GM19324 (cell line): ENCODE data around the gene CNST.
A peak's percentile ranks its signal among the peaks of the same experiment; 100 is the strongest.
"Not testable (repeated sequence)": the region's sequence is repeated elsewhere in the genome, so short reads cannot be mapped to it uniquely, and the experiment has no call there.

Experiments used
- ATAC-seq: cut with Tn5 transposase; IDR thresholded peaks from one replicate; pipeline ENCODE4 v1.9.1; 2021; ENCODE audit warnings: mild to moderate bottlenecking, moderate library complexity; ENCODE audit not compliant: unreplicated experiment, low FRiP score

Gene CNST

DNA sequence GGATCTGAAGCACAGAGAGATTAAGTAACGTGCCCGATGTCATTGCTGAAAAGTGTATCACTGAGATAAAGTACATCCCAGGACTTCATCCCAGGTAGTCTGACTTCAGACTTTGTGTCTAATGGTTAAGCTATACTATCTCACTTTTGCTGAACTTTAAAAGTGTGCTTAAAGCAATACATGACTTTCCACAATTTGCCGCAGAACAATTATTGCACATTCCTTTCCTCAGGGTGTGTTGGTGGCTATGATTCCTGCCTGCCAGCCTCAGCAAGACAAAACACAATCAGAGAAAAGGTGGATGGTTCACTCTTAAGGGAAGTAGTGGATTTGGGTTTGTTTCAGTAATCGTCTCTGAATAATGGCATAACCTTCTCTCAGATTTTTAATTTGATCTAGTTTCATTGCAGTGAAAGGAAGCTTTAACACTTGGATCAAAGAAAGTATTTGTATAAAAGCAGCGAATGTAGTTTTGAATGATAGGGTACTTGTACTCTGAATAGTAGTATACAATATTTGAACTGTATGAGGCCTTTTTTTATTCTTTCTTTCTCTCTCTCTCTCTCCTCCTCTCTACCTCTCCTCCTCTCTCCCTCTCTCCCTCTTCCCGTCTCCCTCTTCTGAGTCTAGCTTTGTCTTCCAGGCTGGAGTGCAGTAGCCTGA, 47.0 kb downstream of the CNST start:
- no peak for ATAC-seq

DNA sequence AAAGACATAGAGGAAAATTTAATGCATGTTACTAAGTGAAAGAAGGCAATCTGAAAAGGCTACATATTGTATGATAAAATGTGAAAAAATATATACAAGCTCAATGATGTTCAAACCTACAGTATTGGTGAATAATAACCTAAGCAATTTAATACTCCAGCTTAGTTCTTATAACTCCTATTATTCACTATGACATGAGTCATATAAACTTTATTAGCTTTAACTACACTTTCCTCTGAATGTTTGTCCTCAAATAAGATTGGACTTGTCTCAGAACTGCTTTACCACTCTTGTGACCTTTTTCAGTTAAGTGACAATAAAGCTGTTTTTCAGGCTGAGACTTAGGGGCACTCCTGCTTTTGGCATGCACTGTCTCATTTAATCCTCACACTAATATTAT, 50.9 kb downstream of the CNST start:
- no peak for ATAC-seq

DNA sequence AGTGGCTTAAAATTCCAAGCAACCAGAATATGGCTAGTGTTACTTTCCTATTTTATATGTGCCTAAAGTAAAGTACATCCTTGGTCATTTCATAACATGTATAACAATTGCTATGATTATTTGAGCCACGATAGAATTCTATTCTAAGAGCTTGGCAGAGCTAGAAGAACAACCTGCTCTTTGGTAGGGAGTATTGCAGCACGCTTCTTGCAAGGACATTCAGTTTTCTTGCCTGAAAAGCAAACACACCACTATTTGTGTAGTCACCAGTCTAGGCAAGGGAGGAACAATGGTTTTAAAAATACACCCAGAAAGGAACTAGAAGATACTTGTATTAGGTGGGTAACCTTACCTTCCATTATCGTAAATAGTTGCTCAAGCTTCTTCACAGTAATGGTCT, 51.5 kb downstream of the CNST start:
- no peak for ATAC-seq

DNA sequence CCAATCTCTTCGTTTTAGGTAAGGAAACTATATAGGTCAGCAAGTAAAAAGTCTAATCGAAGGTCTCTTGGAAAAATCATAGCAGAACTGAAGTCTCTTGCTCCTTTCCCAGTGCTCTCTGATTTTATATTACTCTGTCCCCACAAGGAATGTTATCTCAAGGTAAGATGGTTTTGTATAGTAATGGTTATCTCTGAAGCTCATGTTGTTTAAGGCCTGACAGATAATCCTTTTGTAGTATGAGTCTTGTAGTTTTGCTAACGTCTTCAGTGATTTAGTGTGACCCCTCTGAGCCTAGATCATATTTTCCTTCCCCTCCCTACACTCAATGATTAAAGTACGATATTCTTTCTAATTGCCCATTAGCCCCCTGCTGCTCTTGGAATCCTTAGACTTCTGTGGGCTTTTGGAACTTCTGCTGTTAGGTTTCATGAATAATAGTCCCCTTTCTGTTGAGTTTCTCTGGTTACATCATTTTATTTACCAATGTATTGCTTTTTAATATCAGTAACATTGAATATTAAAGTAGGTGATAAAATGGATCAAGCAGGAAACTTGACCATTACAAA, 52.1 kb downstream of the CNST start:
- ATAC-seq: no peak

DNA sequence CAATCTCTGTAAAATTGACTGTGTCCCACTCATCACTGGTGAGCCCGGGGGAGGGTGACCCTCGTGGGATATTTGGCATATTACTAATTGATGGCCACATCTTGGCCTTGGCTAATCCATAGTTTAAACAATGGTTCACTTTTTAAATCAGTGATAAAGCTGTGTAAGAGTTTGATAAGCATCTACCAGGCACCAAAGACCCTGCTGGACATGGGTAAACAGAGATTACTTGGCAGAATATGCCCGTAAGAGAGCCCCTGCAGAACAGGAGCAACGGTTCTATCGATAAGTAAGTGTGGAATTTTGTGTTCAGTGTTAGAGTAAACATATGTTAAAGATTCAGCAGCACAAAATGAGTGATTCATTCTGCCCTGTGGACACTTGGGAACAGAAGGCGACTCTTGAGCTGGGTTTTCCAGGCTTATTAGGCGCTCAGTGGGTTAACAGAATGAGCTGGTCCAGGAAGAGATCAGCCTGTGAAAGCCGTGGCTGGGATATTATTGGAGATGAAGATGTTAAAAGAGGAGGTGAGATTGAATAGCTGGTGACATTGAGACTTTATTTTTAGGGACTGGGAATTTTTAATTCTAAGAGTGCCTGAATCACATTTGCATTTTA, 55.9 kb downstream of the CNST start:
- no peak for ATAC-seq

DNA sequence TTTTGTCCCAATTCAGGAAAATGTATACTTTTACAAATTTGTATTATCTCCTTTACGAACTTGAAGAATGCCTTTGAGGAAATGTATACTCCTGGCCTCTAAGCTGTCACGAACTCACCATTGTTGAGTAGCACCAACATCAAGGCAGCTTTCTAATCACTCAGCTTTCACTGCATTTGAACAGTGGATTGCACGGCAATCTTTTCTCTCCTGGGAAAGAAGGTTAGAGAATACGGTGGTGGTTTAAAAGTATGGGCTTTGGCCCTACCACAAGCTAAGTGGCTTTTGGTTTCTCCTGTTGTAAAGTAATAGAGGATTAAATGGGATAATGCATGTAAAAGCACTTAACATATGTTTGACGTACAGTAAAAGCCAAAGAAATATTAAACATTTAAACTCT, 57.8 kb downstream of the CNST start:
- ATAC-seq: no peak

DNA sequence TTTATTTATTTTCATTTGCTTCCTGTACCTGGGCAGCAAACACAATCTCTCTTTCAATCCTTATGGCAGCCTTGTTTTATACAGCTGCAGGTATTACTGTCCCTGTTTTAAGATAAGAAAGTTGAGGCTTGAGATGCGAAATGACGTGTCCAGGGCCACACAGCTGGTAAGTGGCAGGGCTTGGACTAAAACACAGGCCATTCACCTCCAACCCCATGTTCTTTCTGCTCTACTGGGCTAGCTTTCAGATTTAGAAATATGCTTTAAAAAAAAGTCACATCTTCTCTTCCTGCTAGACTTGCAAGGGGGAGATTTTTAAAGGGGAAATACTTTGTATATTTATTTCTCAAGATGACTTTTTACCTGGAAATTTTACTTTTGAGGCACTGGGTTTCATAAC, 62.8 kb downstream of the CNST start:
- peak; percentile 77 for ATAC-seq

DNA sequence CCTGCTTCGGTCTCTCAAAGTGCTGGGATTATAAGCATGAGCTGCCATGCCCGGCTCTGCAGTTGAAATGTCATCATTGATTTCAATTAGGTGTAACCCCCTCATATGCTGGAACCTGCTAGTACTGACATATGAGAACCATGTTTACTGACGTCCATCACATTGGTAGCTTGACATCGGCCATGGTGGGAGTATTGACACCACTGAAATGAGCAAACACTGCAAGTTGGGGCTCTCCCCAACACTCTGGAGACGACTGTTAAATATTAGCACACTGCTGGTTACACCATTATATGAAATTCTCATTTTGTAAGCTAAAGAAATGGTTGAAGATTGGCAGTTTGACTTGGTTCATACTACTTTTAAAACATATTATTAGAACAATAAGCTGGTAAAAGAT, 63.7 kb downstream of the CNST start:
- ATAC-seq: no peak

DNA sequence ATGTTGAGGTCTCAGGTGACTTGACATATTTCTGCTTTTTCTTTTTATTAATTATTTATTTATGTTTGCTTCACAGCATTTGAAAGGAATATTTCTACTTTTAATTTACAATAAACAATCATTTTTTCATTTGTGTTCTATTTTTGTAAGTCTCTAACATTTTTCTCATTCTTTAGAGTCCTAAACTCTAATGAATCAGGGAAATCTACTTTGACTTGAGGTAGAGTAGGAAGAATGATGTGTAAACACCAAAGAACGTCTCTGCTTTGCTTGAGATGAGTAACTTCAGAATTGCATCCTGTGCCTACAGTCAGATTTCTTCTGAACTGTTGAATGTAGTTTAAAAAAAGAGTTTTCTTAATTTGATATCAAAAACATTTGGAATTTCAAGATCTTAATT, 65.2 kb downstream of the CNST start:
- no peak for ATAC-seq

DNA sequence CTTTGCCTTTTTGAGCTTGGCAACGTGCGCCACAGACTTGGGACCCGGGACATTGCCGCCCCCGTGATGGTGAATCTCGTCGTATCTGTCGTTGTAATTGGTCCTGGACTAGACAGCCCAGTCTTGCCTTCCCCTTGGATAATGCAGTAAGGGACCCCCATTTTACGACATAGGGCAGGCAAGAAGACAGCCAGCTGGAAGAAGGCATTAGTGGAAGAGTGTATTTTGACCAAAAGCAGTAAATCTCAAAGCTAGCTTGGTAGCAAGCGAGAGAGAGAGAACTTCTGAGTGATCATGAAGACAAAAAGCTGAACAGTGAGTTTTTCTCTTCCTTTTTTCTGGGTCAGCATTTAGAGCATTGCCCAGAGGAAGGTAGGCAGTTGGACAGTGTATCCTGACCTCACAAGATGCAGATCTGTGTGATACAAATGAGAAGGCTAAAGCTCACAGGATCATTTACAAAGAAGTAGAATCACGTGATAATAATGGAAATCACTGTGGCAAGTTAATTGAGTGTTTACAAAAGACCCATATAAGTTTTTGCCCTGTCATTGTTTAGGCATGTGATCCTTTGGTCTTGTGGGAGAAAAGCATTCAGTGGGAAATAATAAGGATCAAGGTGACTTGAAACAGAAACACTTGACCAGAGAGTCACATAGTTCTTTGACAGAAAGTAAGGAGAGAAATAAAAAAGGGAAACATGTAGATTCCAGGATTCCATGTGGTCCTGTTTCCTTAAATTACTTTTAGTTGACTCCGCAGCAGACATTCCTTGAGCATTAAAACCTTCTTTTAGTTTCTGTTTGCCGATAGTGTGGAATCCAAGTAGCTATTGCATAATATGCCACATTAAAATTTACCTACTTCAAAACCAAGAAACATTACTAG, 66.3 kb downstream of the CNST start:
- no peak for ATAC-seq

DNA sequence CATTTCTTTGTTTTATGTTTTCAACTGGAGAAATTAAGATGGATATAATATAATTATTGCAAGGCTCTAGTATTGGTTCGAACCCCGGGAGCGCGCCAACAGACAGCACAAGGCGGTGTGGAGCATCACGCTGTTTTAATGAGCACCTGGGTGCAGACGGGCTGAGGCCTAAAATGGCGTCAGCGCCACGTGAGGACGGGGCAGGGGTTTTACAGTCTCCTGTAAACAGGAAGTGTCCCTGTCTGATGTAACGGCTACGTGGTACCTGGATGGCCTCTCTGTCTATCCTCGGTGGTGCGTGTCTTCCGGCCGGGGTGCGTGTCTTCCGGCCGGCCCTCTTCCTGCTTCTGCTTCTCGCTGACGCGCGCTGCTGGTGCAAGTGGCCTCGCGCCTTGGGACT, 68.4 kb downstream of the CNST start:
- not testable (repeated sequence) for ATAC-seq

DNA sequence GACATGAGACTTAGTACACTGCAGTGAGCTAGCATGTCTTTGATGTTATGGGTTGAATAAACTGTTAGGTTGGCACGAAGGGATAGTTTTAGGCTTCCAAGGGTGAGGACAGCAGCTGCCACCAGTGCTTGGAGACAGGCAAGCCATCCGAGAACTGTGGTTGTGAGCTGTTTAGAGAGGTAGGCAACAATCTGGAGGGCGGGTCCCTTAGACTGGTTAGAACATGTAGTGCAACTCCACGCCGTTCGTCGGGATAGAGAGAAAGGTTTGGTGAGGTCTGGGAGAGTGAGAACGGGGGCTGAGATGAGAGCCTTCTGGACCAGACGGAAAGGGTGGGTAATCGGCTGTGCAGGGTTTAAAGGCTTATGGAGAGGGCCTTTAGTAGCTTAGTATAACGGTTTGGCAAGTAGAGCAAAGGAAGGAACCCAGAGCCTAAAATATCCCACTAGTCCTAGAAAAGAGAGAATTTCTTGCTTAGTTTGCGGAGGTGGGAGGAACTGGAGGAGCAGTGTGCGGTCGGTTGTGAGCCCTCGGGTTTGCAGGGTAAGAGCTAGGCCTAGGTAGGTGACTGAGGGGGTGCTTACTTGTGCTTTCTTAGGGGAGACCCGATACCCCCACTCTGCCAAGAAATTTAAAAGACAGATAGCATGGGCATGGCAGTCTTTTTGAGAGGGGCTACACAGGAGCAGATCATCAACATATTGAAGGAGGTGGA, 72.8 kb downstream of the CNST start:
- no peak for ATAC-seq

DNA sequence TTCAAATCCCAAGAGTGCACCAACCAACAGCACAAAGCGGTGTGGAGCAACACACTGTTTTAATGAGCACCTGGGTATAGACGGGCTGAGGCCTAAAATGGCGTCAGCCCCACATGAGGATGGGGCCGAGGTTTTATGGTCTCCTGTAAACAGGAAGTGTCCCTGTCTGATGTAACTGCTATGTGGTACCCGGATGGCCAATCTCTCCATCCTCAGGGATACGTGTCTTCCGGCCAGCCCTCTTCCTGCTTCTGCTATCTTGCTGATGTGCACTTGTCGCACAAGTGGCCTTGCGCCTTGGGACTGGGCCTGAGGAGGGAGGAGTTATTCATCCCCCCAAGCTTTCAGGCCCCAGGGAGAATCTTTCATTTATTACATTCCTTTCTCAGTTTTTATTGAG, 73.5 kb downstream of the CNST start:
- ATAC-seq: no peak

DNA sequence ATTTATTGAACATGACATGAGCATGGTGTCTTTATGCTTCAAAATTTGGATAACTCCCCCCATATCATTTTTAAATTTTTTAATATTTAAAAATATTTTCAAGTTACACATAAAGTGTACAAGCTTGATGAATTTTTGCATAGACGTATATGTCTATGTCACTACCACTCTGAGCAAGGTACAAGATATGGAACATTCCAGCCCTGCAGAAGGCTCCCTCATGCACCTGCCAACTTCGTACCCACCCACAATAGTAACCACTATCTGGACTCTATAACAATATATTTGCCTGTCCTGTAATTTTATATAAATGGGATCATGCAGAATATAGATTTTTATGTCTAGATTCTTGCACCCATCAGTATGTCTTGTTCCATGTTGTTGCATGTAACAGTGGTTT, 74.5 kb downstream of the CNST start:
- ATAC-seq: no peak

DNA sequence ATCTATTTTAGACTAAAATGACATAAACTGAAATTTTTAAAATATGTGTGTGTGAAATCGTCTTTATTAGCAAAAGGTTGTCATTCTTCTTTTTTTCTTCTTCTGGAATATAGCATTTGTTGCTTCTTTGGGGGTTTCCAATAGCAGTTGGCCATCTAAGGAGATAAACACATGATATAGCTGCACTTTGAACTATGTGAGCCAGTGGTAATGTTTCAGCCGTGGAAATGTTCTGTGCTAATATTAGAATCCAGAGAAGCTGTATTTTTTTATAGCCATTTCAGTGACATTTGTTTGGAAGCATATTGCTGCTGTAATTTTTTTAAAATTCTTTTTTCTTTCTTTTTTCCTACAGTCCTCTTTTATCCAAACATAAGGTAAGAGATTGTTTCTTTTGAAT, 75.1 kb downstream of the CNST start:
- no peak for ATAC-seq

DNA sequence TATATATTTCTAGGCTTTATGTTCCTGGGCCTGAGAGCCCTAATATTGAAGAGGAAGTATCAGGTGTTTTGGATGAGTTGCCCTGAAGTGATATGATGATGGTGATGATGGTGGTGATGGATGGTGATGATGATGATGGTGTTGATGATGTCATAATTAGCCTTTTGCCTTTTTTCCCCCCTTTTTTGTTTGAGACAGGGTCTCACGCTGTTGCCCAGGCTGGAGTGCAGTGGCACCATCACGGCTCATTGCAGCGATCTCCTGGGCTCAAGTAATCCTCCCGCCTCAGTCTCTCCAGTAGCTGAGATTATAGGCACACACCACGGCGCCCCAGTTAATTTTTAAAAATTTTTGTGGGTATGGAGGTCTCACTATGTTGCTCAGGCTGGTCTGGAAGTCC, 76.5 kb downstream of the CNST start:
- ATAC-seq: no peak

DNA sequence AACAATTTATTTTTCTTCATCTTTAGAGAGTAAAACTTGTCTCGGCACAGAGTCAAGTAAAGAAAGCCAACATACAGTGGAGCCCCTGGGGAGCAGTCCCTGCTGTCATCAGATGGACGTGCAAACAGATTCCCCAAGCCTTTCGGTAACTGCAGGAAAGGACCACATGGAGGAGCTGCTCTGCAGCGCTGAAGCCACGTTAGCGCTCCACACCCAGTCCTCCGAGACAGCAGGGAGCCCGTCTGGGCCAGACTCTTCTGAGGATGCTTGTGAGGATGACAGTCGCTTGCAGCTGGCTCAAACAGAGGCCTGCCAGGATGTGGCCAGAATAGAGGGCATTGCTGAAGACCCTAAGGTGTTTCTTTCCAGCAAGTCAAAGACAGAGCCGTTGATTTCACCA, 80.9 kb downstream of the CNST start:
- no peak for ATAC-seq

DNA sequence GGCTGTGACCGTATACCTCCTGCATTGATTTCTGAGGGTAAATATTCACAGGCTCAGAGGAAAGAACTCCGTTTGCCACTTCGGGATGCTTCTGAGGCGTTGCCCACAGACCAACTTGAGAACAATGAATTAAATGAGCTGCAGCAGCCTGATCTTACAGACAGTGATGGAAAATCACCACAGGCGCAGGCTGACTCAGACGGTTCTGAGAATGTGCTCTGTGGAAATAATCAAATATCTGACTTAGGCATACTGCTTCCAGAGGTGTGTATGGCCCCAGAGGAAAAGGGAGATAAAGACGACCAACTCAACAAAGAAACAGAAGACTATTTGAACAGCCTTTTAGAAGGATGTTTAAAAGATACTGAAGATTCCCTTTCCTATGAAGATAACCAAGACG, 81.3 kb downstream of the CNST start:
- ATAC-seq: no peak

DNA sequence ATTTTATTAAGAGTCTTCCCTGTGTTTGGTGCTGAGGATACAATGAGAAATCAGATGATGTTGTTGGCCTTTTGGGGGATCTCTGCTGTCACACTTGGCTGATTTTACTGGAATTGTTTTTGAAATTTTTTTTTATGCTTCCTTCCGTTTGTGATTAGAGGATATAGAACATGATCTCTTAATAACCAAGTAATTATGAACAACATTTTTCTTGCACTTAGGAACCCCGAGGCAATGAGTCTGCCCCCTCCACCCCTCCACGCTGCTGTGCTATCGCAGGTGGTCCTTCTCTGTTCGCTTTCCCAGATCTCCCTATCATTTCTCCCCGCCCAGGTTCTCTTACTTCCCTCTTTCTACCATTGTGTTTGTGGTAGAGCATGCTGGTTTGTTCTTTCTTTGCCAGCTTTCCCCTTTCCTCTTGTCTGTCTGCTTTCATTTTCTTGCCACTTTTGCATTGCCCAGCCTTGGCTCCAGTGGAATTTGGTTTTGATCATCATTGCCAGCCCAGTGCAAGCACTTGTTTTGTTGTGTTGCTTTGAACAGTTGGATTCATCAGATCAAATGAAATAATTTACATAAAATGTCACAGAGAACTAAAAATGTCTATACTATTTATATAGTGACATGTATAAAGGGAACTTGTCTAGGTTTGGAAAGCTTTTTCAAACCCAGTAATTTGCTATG, 84.9 kb downstream of the CNST start:
- ATAC-seq: no peak

DNA sequence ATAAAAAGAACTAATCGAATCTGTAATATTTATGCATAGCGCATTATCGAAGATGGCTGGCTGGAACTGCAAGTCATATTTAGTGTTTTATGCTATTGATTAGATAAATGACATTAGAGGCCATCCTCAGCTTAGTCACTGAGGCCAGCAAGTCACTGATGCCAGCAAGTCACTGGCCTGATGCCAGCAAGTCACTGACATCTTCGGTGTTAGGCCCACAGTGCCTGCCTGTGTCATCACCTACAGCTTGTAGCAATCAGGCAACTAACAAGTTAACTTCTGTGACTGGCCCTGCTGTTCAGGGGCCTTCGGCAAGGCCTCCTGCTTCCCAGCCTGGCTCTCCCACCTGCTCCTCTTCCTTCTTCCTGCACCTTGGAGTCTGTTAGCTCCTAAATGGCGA, 92.3 kb downstream of the CNST start:
- ATAC-seq: no peak
